GM10847 (cell line): ENCODE results near the gene TNFRSF6B.

Experiments
- POLR2A ChIP-seq: IDR thresholded peaks from 2 replicates; pipeline ENCODE4 v1.6.1; 2011; ENCODE audit not compliant: insufficient read length; ENCODE audit errors: extremely low read depth

The TNFRSF6B gene

GRCh38 chr20:63661108-63661507, 35.3 kb upstream of the TNFRSF6B start:
- no peak for TF ChIP-seq POLR2A

GRCh38 chr20:63661959-63662812, 34.3 kb upstream of the TNFRSF6B start:
- TF ChIP-seq POLR2A: no peak

GRCh38 chr20:63662813-63663189, 33.7 kb upstream of the TNFRSF6B start:
- TF ChIP-seq POLR2A: no peak

GRCh38 chr20:63663332-63664066, 33.0 kb upstream of the TNFRSF6B start:
- no peak for TF ChIP-seq POLR2A

- no peak for TF ChIP-seq POLR2A
Observed at GRCh38 chr20:63664143-63664851, 32.2 kb upstream of the TNFRSF6B start.

GRCh38 chr20:63664861-63665594, 31.4 kb upstream of the TNFRSF6B start:
- TF ChIP-seq POLR2A: no peak

- no peak for TF ChIP-seq POLR2A
Observed at GRCh38 chr20:63665708-63666107, 30.7 kb upstream of the TNFRSF6B start.

GRCh38 chr20:63667858-63668257, 28.6 kb upstream of the TNFRSF6B start:
- no peak for TF ChIP-seq POLR2A

GRCh38 chr20:63668351-63668750, 28.1 kb upstream of the TNFRSF6B start:
- no peak for TF ChIP-seq POLR2A

GRCh38 chr20:63672666-63673065, 23.8 kb upstream of the TNFRSF6B start:
- no peak for TF ChIP-seq POLR2A

- TF ChIP-seq POLR2A: no peak
Observed at GRCh38 chr20:63673951-63674350, 22.5 kb upstream of the TNFRSF6B start.

GRCh38 chr20:63675681-63676368, 20.6 kb upstream of the TNFRSF6B start:
- TF ChIP-seq POLR2A: no peak

GRCh38 chr20:63678071-63678470, 18.4 kb upstream of the TNFRSF6B start:
- no peak for TF ChIP-seq POLR2A

GRCh38 chr20:63678667-63679465, 17.6 kb upstream of the TNFRSF6B start:
- TF ChIP-seq POLR2A: no peak

- TF ChIP-seq POLR2A: no peak
Observed at GRCh38 chr20:63679799-63680305, 16.6 kb upstream of the TNFRSF6B start.
